GM21423 (cell line): ENCODE data around the gene KLHL8.

Source experiments
- ATAC-seq: cut with Tn5 transposase; IDR thresholded peaks from one replicate; pipeline ENCODE4 v1.9.1; 2021; ENCODE audit warnings: mild to moderate bottlenecking, moderate library complexity; ENCODE audit not compliant: unreplicated experiment

Gene KLHL8

DNA sequence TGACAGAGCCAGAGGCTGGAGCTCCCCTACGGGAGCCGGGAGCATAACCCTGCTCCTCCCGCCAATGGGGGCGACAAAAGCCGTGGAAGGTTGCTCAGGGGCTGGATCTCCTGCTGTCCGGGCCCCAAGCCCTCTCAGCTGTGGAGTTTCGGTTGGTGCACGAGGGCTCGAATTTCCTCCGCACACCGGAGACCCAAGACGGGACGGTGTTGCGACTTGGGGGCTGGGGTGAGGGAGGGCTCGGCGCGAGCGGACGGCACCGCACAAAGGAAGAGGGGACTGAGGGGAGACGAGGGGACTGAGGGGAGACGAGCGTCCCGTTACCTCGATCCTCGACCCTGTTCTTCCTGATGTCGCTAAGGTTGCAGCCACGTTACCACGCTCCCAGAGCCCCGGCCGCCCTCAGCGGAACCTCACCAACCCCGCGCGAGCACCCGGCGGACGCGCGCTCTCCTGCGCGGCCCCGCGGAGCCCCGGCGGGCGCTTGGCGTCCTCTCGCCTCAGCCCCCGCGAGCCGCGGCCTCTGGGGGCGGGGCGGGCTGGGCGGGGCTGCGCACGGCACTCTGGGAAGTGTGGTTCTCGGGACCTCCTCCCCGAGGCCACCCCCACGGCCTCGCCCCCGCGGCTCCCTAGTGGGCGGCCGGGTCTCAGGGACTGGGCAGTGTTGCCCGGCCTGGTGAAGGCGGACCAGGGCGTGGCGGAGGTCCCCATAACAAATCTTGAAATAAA is at the start of gene KLHL8:
Gene KLHL8 (minus strand): TSS at position 525 of the 729 bp plus-strand sequence. CDS start 25,079 bp downstream, outside the sequence.
- peak; percentile 93 for ATAC-seq

DNA sequence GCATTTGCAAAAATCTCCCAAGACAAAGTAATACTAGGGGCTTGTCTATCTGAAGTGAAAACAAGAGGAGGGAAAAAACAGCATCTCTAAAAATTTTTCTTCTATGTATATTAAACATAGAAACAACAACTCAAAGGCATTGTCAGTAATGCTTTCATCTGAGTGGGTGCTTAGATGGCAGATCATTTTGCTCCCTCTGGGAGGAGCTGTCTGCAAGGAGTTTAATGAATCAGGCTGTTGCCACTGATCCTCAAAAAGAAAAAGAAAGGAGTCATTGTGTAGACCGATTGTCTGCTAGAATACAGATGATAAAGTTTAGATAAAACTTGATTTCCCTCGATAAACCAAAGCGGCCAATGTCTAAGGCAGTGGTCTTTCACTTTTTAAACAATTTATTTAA is 49.7 kb upstream of the KLHL8 start:
- ATAC-seq: no peak

DNA sequence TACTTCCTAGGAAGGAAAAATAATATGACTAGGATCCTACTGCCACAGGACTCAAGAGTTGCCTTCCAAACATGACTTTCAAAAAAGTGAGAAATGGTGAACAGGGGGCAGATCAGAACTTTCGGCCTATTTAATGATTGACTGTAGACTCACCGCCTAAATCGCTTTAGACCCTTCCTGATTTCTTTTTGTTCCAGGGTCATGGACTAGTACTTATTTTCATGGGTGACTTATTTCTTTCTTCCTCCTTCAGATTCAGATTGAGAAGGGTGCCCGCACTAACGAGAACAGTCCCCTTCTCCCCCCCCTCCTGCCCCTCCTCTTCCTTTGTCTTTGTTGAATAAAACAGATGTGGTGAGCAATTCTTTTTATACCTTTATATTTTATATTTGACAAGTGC is 48.0 kb upstream of the KLHL8 start:
- no peak for ATAC-seq

DNA sequence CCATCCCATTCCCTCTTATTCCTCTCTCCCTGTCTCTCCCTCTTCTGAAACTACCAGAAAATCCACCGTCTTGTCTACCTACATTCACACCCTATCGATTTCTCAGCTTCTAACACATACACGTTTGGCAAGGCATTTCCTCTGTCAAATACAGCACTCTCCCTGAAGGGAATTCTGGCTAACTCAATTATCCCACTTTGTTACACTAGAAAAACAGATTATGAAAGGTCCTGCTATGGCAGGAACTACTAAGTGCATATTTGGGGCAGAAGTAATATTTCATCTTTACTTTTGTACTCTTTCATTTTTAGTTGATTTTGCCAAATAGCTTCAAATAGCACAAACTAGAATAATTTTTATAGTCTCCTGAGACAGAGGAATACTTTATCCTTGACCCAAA is 46.6 kb upstream of the KLHL8 start:
- ATAC-seq: no peak

DNA sequence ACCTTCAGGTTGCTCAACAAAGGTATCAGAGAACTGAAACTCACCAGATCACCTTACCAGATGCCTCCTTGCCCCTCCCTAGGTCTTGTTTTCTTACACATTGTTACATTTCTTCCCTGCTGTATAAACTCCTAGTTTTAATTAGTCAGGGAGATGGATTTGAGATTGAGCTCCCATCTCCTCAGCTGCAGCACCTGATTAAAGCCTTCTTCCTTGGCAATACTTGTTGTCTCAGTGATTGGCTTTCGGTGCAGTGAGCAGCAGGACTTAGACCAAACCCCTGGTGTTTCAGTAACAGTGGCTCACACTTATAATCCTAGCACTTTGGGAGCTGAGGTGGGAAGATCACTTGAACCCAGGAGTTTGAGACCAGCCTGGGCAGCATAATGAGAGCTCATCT is 42.5 kb upstream of the KLHL8 start:
- ATAC-seq: no peak

DNA sequence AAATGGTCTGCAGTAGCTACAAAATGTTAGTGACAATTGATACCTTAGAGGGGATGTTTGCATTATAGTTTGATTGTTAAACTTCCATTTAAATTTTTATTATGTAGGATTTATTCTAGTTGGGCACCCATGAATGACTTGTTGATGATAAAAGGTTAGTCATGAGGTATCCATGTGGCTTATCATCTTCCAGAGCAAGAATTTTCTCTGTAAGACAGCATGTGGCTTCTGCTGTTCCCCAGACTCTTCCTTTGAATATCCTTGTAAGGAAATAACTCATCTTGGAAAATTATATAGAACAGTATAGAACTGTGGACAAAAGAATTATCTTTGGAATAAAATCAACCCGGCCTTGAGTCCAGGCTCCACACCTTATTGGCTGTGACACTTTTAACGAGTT is 40.1 kb upstream of the KLHL8 start:
- no peak for ATAC-seq

DNA sequence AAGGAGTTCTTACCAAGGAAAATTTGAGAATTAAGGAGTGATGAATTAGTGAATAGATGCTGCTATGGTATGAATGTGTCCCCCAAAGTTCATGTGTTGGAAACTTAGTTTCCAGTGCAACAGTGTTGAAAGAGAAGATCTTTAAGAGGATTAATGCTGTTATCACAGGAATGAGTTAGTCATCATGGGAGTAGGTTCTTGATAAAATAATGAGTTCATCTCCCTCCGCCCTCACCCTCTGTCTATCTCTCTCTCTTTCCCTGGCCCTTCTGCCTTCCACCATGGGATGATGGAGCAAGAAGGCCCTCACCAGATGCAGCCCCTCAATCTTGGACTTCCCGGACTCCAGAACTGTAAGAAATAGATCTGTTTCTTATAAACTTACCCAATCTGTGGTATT is 38.3 kb upstream of the KLHL8 start:
- ATAC-seq: no peak

DNA sequence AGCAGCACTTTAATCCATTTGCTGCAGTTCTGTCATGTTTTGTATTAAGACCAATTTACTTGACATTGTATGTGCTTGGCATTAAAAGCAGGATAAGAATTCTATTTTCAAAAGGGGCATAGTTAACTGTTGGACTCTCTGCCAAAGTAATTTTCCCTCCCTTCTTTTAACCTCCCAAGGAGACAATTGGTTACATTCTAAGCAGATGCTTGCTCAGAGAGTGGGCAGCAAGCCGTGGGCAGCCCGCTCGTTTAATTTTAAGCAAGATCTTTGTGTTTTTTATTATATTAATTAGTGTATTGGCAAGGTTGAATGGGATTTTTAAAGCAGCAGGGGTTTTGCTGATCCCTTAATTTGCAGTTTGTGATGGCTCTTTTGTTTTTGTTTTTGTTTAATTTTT is 37.1 kb upstream of the KLHL8 start:
- no peak for ATAC-seq

DNA sequence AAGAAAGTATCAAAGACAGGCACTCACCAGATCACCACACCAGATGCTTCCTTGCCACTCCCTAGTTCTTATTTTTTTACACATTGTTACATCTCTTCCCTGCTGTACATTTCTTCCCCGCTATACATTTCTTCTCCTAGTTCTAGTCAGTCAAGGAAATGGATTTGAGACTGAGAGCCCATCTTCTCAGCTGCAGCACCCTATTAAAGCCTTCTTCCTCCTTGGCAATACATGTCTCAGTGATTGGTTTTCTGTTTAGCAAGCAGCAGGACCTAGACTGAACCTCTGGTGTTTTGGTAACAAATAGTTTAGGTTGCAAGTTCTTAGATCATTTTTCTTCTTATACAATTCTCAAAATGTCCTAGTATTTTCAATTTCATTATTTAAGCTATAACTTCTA is 35.3 kb upstream of the KLHL8 start:
- no peak for ATAC-seq

DNA sequence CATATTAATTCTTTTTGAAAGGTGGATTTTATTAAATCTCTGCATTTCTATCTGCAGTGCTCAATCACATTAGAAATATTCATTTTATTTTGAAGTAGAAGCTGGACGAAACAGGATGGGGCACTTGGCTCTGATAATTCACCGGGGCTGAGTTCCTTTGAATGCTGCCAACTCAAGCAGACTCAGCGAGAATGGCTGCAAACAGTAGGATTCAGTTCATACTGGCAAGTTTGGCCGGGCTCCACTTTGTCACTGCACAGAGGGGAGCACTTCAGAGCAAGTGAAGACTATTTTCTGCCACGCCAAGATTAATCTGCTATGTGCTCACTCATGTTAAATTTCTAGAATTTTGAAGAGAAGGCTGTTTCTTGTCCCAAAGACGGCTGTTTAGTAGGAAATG is 30.7 kb upstream of the KLHL8 start:
- ATAC-seq: no peak

DNA sequence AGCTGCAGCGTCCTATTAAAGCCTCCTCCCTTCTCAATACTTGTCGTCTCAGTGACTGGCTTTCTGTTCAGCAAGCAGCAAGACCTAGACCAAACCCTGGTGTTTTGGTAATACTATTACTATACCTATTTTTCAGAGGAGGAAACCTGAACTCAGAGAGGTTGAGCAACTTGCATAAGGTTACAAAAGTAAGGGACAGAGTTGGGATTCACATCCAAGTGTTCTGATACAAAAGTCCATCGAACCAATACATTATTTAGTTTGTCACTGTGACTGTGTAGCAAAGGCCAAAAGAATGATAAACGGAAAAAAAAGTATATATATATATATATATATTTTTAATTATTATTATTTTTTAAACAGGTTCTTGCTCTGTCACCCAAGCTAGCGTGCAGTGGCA is 29.9 kb upstream of the KLHL8 start:
- ATAC-seq: no peak

DNA sequence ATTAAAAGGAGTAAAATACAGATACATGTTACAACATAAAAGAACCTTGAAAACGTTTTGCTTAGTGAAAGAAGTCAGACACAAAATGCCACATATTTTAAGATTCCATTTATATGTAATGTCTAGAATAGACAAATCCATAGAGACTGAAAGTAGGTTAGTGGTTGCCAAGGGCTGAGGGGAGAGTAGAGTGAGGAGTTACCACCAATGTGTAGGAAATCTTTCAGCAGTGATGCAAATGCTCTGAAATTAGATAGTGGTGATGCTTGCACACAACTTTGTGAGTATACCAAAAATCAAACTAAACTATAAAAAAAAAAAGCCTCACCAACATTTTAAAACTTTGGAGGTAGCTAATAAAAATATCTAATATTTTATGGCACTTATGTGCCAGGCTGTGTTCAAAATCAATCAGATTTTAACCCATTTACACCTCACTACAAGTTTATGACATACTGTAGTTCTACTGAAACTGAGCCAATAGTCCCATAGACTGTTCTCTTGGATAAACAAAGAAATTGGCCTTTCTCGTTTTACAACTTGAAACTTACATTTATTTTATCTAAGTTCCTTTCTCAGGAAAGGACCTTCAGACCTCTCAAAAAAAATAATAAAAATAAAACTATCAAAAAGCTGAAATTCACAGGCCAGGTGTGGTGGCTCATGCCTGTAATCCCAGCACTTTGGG is 29.1 kb upstream of the KLHL8 start:
- no peak for ATAC-seq

DNA sequence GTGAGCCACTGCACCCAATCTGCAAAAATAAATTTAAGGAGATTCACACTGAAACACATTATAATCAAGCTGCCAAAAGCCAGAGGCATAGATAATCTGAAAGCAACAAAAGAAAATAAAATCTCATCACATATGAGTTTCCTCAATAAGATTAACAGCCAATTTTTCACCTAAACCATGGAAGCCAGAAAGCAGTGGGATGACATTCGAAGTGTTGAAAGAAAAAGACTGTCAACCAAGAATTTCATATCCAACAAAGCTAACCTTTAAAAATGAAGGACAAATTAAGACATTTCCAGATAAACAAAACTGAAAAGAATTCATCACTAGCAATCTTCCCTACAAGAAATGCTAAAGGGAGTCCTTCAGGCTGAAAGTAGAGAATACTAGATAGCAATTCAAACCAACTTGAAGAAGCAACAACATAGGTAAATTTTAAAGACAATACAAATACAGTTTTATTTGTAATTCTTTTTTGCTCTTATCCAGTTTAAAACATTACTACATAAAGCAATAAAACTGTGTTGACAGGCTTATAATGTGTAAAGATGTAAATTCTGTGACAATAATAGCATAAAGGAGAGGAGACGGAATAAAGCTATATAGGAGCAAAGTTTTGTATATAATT is 23.1 kb upstream of the KLHL8 start:
- no peak for ATAC-seq

DNA sequence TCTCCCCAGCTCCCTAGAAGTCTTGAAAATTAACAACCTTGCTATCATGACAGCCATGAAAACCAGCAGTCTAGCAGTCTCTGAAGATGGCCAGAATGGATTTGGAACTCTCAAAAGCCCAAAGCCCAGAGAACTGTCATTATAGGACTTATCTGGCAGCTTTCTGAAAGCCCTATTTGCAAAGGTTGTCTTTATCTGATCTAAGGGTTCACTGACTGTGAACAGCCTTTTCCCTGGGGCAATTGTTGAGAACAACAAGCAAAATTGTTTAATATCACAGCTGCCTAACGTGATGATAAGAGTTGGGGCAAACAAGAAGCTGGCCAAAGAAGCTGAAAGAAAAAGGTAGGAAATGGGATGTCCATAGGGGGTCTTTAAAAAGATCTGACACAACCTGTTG is 20.9 kb upstream of the KLHL8 start:
- ATAC-seq: no peak

DNA sequence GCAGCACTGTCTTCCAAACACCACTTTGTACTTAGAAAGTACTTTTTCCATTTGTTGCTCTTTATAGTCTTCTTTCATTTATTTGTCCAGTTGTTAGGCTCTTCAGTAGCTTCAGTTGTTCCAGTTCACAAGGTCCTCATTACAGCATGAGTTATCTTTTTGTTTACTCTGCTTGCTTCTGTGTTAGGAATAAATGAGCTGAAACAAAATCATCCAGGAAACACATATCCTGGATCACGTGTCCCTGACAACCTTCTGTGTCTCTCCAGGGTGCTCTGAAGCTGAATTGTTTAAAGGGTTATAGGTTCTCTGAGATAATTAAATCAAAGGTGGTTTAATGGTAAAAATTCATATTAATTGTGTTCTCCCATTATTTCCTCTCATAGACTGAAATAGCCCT is 19.9 kb upstream of the KLHL8 start:
- no peak for ATAC-seq

DNA sequence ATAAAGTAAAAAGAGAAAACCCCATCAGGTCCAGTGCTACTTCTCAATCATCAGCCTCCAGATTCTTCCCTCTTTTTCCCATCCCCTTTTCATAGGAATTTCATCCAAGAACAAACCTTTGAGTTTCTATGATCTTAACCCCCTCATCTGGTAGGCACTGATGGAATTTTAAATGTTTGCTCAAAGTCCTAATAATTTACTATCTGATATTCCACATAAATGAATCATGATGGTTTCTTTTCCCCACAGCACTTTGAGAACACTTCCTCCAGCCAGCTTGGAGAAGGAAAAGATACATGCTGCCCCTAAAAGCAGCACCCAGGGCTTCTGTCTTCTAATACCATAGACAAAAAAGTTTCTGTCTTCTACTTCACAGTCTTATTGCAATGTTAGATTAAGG is 19.4 kb upstream of the KLHL8 start:
- ATAC-seq: no peak

DNA sequence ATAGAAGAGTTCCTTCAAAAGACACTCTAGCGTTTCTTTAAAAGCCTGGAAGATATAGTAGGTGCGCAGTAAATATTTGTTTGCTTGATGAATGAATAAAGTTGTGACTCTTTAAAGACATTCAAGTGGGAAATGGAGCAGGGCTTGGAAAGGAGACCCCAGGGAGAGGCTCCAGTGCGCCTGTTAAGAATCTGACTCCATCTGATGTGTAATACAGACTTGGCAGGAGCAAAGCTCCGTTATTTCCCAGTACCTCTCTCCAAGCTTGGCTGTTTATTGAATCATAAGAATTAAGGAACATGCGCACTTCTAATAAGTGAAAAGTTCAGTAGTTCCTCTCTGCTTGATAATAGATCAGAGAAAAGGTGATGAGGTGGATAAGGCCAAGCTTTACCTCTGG is 18.8 kb upstream of the KLHL8 start:
- ATAC-seq: no peak

DNA sequence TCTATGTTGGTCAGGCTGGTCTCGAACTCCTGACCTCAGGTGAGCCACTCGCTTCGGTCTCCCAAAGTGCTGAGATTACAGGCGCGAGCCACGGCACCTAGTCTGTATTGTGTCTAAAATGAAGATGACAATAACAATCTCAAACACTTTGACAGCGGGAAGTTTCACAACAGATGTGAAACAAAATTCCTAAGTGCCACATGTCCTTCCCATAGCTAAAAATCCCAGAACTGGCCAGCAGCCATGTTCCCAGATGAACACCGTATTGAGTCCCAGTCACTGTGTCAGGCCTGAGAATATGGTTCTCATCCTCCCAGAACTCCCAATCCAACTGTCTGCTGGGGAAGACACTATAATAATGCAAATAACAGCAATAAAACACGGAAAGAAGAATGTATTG is 16.4 kb upstream of the KLHL8 start:
- no peak for ATAC-seq

DNA sequence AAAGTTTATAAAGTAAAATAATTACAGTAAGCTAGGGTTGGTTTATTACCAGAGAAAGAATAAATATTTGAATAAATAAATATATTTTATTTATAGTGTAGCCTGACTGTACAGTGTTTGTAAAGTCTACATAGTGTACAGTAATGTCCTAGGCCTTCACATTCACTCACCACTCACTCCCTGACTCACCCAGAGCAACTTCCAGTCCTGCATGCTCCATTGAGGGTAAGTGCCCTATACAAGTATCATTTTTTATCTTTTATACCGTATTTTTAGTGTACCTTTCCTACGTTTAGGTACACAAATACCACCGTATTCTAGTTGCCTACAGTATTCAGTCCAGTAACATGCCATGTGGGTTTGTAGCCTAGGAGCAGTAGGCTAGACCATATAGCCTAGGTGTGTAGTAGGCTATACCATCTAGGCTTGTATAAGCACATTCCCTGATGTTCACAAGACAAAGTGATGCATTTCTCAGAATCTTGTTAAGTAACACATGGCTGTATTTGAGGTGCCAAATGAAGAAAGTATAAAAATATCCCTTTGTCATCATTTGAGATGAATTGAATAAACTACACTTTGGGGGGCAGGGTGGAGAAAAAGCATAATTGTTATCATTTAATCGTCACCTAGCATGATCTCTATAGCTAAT is 14.7 kb upstream of the KLHL8 start:
- no peak for ATAC-seq

DNA sequence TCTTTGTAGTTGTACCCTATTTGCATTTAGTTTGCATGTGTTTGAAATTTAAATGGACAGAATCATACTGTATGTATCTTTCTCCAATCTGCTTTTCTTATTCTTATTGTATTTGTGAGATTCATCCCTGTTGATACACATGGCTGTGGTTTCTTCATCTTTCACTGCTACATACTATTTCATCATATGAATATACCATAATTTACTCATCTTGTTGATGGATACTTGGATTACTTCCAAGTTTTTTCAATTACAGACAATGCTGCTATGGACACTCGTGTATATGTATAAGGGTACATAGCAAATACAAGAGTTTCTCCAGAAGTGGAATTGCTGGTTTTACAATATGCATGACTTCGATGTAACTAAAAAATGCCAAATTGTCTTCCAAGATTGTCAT is 11.8 kb upstream of the KLHL8 start:
- ATAC-seq: no peak

DNA sequence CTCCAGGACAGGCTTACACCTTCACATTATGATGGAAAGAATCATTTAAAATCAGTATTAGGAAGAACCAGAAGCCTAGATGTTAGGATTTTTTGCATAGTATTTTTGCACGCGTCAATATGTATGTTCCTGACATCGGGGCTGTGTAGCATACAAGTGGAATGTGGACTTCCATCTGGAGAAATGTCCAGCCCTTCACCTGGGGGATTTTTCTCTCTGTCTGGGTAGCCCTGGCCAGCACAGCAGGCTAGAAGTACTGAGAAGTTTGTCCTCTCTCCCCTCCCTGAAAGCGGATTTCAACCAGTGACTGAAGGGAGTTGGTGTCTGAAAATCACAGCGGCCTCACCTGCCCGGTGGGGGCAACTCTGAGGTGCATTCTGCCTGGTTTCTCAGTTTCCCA is 10.4 kb upstream of the KLHL8 start:
- no peak for ATAC-seq

DNA sequence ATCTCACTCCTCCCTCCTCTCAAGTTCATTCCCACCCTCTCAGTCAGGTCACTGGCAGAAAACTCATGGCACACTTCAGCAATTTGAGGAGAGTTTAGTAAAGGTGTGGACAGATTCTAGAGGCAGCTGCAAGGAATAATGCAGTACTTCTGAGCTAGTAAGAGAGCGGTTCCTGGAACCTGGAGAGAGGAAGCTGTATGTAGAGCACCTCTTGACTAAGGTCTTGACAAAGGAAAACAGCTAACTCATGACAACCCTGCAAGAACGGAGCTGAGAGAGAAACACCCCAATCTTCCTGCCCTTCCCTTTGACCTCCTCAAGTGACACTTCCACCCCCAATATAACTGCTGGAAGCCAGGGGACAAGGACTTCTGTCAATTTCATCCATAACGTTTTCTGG is 9.6 kb upstream of the KLHL8 start:
- ATAC-seq: no peak
